ENCODE results near the gene ICA1L.

The ICA1L gene

DNA sequence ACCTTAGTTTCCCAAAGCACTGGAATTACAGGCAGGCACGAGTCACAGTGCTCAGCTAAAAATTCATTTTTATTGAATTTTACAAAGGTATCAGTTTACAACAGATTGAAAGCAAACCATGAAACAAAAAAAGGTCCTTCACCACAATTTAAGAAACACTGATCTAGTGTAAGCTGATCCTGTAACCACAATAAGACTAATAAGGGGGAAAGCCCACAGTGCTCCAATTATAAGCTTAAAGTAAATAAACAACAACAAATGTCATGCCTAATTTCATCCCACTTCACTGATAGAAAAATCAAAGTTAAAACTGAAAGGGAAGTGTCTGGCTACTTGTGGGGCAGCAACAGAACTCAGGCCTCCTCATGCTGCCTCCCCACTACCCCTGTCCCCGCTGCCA is 49.2 kb downstream of the ICA1L start:
- TF ChIP-seq, protein P1, sequence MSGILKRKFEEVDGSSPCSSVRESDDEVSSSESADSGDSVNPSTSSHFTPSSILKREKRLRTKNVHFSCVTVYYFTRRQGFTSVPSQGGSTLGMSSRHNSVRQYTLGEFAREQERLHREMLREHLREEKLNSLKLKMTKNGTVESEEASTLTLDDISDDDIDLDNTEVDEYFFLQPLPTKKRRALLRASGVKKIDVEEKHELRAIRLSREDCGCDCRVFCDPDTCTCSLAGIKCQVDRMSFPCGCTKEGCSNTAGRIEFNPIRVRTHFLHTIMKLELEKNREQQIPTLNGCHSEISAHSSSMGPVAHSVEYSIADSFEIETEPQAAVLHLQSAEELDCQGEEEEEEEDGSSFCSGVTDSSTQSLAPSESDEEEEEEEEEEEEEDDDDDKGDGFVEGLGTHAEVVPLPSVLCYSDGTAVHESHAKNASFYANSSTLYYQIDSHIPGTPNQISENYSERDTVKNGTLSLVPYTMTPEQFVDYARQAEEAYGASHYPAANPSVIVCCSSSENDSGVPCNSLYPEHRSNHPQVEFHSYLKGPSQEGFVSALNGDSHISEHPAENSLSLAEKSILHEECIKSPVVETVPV (CRISPR knock-in tag; IDR thresholded peaks at IDR 0.05): no peak
- TF ChIP-seq OSR1 (CRISPR knock-in tag; IDR thresholded peaks at IDR 0.05) (no peak), TOX (CRISPR knock-in tag; IDR thresholded peaks at IDR 0.05; ENCODE audit: borderline replicate concordance) (no peak), CSDC2 (CRISPR knock-in tag; IDR thresholded peaks at IDR 0.05) (no peak), ZNF8 (CRISPR knock-in tag; IDR thresholded peaks at IDR 0.05) (no peak)
- TF ChIP-seq, protein P2, sequence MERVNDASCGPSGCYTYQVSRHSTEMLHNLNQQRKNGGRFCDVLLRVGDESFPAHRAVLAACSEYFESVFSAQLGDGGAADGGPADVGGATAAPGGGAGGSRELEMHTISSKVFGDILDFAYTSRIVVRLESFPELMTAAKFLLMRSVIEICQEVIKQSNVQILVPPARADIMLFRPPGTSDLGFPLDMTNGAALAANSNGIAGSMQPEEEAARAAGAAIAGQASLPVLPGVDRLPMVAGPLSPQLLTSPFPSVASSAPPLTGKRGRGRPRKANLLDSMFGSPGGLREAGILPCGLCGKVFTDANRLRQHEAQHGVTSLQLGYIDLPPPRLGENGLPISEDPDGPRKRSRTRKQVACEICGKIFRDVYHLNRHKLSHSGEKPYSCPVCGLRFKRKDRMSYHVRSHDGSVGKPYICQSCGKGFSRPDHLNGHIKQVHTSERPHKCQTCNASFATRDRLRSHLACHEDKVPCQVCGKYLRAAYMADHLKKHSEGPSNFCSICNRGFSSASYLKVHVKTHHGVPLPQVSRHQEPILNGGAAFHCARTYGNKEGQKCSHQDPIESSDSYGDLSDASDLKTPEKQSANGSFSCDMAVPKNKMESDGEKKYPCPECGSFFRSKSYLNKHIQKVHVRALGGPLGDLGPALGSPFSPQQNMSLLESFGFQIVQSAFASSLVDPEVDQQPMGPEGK (CRISPR knock-in tag; IDR thresholded peaks at IDR 0.05; ENCODE audit: borderline replicate concordance): no peak
- no peak for ATAC-seq

DNA sequence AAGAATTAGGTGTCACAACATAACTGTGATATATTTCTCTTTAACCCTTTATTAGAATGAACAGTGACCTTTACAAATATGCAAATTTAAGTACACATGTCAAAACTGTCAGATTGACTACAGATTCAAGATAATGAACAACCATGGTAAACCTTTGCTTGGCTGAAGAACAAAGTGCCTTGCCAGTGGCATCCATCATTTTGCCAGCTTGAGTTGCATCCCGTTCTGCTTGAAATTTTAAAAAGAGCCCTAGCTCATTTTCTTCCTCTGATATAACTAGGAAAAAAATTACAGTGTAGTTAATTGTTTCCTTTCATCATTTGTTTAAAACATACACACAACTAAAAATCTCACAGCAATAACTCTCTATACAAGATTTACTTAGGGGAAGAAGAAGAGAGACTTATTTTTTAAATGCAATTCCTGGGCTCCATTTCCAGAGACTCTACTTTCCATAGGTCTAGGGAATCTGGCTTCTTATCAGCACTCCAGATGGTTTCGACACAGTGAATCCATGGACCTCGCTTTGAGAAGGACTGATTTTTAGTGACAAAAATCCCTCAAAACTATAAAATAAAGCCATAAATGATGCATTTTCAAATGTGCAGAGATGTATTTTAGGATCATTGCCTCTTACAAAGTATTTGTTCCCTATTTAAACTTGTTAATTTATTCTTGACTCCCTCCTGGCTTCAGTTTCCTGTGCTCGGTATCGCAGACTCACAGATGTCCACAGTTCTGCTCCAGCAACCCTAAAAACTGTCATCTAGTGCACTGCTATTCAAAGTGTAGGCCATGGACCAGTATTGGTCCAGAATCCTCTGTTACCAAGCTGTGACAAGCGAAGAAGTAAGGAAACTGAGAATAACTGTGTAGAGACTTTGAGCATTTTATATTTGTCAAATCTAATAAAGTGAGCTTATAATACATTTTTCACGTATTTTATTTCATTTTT is 50.1 kb downstream of the ICA1L start:
- no peak for TF ChIP-seq PPARA (CRISPR knock-in tag; IDR thresholded peaks at IDR 0.05; ENCODE audit: borderline replicate concordance)
- TF ChIP-seq ZFP30 (CRISPR knock-in tag; IDR thresholded peaks at IDR 0.05): no peak
- no peak for TF ChIP-seq BACH2 (CRISPR knock-in tag; IDR thresholded peaks at IDR 0.05; ENCODE audit: borderline replicate concordance)
- no peak for TF ChIP-seq CSDC2 (CRISPR knock-in tag; IDR thresholded peaks at IDR 0.05)
- TF ChIP-seq, protein P3, sequence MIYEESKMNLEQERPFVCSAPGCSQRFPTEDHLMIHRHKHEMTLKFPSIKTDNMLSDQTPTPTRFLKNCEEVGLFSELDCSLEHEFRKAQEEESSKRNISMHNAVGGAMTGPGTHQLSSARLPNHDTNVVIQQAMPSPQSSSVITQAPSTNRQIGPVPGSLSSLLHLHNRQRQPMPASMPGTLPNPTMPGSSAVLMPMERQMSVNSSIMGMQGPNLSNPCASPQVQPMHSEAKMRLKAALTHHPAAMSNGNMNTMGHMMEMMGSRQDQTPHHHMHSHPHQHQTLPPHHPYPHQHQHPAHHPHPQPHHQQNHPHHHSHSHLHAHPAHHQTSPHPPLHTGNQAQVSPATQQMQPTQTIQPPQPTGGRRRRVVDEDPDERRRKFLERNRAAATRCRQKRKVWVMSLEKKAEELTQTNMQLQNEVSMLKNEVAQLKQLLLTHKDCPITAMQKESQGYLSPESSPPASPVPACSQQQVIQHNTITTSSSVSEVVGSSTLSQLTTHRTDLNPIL (CRISPR knock-in tag; IDR thresholded peaks at IDR 0.05; ENCODE audit: low read depth): no peak
- TF ChIP-seq, protein P4, sequence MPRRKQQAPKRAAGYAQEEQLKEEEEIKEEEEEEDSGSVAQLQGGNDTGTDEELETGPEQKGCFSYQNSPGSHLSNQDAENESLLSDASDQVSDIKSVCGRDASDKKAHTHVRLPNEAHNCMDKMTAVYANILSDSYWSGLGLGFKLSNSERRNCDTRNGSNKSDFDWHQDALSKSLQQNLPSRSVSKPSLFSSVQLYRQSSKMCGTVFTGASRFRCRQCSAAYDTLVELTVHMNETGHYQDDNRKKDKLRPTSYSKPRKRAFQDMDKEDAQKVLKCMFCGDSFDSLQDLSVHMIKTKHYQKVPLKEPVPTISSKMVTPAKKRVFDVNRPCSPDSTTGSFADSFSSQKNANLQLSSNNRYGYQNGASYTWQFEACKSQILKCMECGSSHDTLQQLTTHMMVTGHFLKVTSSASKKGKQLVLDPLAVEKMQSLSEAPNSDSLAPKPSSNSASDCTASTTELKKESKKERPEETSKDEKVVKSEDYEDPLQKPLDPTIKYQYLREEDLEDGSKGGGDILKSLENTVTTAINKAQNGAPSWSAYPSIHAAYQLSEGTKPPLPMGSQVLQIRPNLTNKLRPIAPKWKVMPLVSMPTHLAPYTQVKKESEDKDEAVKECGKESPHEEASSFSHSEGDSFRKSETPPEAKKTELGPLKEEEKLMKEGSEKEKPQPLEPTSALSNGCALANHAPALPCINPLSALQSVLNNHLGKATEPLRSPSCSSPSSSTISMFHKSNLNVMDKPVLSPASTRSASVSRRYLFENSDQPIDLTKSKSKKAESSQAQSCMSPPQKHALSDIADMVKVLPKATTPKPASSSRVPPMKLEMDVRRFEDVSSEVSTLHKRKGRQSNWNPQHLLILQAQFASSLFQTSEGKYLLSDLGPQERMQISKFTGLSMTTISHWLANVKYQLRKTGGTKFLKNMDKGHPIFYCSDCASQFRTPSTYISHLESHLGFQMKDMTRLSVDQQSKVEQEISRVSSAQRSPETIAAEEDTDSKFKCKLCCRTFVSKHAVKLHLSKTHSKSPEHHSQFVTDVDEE (CRISPR knock-in tag; IDR thresholded peaks at IDR 0.05): no peak
- TF ChIP-seq ISL1 (CRISPR knock-in tag; IDR thresholded peaks at IDR 0.05): no peak
- no peak for ATAC-seq

DNA sequence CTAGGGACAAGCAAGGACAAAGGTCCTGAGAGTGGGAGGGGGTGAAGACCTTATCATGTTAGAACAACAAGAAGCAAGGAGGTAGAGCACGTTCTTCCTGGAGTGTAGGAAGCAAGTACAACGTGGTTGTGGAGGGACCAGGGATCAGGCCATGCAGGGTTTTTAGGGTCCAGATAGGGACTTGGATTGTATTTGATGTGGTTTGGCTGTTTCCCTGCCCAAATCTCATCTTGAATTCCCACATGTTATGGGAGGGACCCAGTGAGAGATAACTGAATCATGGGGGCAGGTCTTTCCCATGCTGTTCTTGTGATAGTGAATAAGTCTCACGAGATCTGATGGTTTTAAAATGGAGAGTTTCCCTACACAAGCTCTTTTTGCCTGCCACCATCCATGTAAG is 53.2 kb downstream of the ICA1L start:
- TF ChIP-seq RARB (CRISPR knock-in tag; IDR thresholded peaks at IDR 0.05): no peak
- TF ChIP-seq, protein P5, sequence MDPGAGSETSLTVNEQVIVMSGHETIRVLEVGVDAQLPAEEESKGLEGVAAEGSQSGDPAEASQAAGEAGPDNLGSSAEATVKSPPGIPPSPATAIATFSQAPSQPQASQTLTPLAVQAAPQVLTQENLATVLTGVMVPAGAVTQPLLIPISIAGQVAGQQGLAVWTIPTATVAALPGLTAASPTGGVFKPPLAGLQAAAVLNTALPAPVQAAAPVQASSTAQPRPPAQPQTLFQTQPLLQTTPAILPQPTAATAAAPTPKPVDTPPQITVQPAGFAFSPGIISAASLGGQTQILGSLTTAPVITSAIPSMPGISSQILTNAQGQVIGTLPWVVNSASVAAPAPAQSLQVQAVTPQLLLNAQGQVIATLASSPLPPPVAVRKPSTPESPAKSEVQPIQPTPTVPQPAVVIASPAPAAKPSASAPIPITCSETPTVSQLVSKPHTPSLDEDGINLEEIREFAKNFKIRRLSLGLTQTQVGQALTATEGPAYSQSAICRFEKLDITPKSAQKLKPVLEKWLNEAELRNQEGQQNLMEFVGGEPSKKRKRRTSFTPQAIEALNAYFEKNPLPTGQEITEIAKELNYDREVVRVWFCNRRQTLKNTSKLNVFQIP (CRISPR knock-in tag; IDR thresholded peaks at IDR 0.05; ENCODE audit: borderline replicate concordance, low read depth): no peak
- TF ChIP-seq, protein P2 (CRISPR knock-in tag; IDR thresholded peaks at IDR 0.05; ENCODE audit: borderline replicate concordance): no peak
- TF ChIP-seq, protein P4 (CRISPR knock-in tag; IDR thresholded peaks at IDR 0.05): no peak
- TF ChIP-seq OSR1 (CRISPR knock-in tag; IDR thresholded peaks at IDR 0.05): no peak
- TF ChIP-seq ZNF70 (CRISPR knock-in tag; IDR thresholded peaks at IDR 0.05): no peak
- TF ChIP-seq, protein P1 (CRISPR knock-in tag; IDR thresholded peaks at IDR 0.05): no peak
- no peak for TF ChIP-seq ZNF565 (CRISPR knock-in tag; conservative IDR thresholded peaks at IDR 0.05; ENCODE audit: low read depth)
- no peak for TF ChIP-seq PPARA (CRISPR knock-in tag; IDR thresholded peaks at IDR 0.05; ENCODE audit: borderline replicate concordance)
- TF ChIP-seq ZC3H10 (CRISPR knock-in tag; IDR thresholded peaks at IDR 0.05): no peak
- no peak for ATAC-seq

Data from SK-N-SH treated with all-trans-retinoic acid at 6 μM for 48 hours (cell line).